HAP-1 (cell line): ENCODE measurements around the gene TARDBP.

Experiments
- DNase-seq, 2 experiments: peaks; one replicate each; pipeline ENCODE4 v3.0.0-alpha.2; 2016 to 2020; ENCODE audit warnings: low spot score in 2 of 2
- H3K27me3 ChIP-seq: fragments of 250-450 bp; sonication (Bioruptor Pico); 2 replicates; pipeline ENCODE4 v1.5.1; 2020; ENCODE audit warnings: low read depth, mild to moderate bottlenecking, moderate library complexity
- H3K36me3 ChIP-seq: fragments of 250-450 bp; sonication (Bioruptor Pico); replicated peaks from 2 replicates; pipeline ENCODE4 v1.5.1; 2020; ENCODE audit warnings: mild to moderate bottlenecking
- H3K4me1 ChIP-seq: fragments of 250-450 bp; sonication (Bioruptor Pico); 2 replicates; pipeline ENCODE4 v1.5.1; 2020; ENCODE audit warnings: mild to moderate bottlenecking
- H3K4me3 ChIP-seq: fragments of 250-450 bp; sonication (Bioruptor Pico); 2 replicates; pipeline ENCODE4 v1.5.1; 2020; ENCODE audit warnings: mild to moderate bottlenecking, moderate library complexity
- H3K9me3 ChIP-seq: fragments of 250-450 bp; sonication (Bioruptor Pico); 2 replicates; pipeline ENCODE4 v1.5.1; 2020; ENCODE audit warnings: mild to moderate bottlenecking, moderate library complexity
- in situ Hi-C: fragments of 300-500 bp; cut with MboI; formaldehyde crosslinking; loops from 3 replicates; pipeline ENCODE4 v1.14.3; 2020; ENCODE audit warnings: low sequenced_read_pairs, inconsistent platforms, mixed read lengths

Gene TARDBP

DNA sequence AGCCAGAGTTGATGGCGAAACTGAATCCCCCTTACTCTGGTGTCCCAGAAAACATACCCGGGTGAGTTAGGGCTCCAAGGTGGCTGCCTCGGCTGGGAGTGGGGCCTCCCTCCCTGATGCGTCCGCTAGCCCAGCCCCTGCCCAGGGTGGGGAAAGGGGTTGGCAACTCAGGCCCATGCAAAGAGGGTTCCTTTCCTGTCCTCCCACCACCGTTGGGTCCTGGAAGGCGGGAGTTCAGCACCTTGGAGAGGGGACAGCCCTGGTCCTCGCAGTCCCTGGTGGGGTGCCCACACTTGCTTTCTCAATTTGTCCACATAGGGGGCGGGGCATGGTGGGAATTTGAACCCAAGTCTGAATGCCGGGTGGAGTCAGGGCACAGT is 41.3 kb downstream of the TARDBP start:
- H3K36me3 ChIP-seq: peaks cover 36% of the 10 kb centered on the region
- DNase-seq: peak in 1 of 2 experiments; percentile 71
- H3K4me1 ChIP-seq: peaks cover 23% of the 10 kb centered on the region
- in situ Hi-C loops: loop anchor here (10.0 kb wide), 1 partner anchor 581 kb away; no protein-coding TSS in a partner anchor
- no peaks in the 10 kb centered on the region for H3K9me3 ChIP-seq
- no peaks in the 10 kb centered on the region for H3K27me3 ChIP-seq
- H3K4me3 ChIP-seq: no peak overlapping the region

DNA sequence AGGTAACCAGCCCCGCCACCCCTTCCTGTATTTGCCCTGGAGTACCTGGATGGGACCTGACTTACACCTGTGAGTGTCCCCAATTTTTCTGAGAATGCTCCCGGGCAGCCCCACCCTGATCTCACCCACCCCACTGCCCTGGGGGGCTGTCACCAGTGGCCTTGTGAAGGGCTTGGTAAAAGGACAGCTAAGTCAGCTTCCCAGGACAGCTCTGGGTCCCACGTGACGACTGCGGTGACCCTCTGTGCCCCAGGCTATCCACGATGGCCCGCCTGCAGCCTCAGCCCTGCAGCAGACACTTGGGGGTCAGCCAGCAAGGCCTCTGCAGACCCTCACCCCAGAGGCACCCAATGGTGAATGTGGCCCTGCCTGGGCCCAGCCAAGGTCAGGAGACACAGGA is 41.7 kb downstream of the TARDBP start:
- Histone ChIP-seq H3K27me3 (no peaks in the 10 kb centered on the region), H3K4me1 (peaks cover 23% of the 10 kb centered on the region), H3K36me3 (peaks cover 36% of the 10 kb centered on the region), H3K4me3 (no peak overlapping the region), H3K9me3 (no peaks in the 10 kb centered on the region)
- no peak for DNase-seq
- in situ Hi-C loops: loop anchor here (10.0 kb wide), 1 partner anchor 581 kb away; no protein-coding TSS in a partner anchor

DNA sequence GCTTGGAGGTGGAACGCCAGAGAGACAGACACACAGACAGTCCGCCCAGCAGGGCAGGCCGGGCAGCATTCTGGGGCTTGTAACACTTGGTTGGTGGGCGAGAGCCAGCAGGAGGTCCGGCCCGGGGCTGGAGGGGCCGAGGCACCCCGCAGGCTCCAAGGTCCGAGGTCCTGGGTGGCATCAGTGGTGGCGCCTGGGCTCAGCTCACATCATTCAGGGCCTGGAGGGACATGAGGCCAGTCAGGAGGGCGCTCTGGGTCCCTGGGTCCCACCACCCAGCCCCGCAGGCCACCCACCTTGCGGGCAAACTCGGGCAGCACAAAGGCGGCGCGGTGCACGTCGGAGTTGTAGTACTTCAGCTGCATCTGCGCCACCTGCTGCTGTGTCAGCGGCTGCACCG is 42.2 kb downstream of the TARDBP start:
- Histone ChIP-seq H3K27me3 (no peaks in the 10 kb centered on the region), H3K36me3 (peaks cover 36% of the 10 kb centered on the region), H3K9me3 (no peaks in the 10 kb centered on the region), H3K4me3 (no peak overlapping the region), H3K4me1 (peaks cover 23% of the 10 kb centered on the region)
- in situ Hi-C loops: loop anchor here (10.0 kb wide), 1 partner anchor 580 kb away; no protein-coding TSS in a partner anchor
- DNase-seq: no peak

DNA sequence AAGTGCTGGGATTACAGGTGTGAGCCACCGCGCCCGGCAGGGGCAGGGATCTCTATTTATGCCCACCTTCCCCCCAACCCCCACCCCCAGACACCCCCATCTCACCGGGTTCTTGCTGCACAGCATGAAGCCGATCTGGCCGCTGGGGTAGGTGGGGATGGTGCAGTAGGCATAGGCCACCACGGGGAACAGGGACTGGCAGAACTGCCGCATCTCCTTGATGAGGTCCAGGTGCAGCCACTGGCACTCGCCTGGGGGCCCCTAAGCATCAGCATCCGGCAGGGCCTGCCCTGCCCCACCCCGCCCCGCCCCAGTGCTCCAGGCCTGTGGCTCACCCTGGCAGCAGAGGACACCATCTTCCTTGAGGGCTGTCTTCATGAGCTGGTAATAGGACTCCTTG is 43.2 kb downstream of the TARDBP start:
- Histone ChIP-seq H3K36me3 (peaks cover 36% of the 10 kb centered on the region), H3K4me1 (peaks cover 23% of the 10 kb centered on the region), H3K27me3 (no peaks in the 10 kb centered on the region), H3K4me3 (no peak overlapping the region), H3K9me3 (no peaks in the 10 kb centered on the region)
- DNase-seq: no peak
- in situ Hi-C loops: loop anchor here (10.0 kb wide), 1 partner anchor 579 kb away; no protein-coding TSS in a partner anchor

DNA sequence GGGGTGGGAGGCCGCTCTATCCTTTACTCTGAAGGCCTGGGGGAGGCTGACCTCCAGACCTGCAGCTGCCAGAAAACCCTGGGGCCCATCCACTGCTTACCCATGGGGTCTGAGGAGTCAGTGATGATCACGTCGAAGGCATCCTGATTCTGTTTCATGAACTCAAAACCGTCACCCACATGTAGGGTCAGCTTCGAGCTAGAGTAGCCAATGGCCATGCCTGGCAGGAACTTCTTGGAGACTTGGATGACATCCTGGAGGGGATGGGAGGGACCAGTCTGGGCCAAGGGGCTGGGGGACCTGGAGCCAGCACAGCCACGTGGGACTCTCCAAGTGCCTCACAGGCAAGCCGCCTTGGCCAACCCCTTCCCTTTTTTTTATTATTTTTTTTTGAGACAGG is 44.0 kb downstream of the TARDBP start:
- in situ Hi-C loops: loop anchor here (10.0 kb wide), 1 partner anchor 578 kb away; no protein-coding TSS in a partner anchor

DNA sequence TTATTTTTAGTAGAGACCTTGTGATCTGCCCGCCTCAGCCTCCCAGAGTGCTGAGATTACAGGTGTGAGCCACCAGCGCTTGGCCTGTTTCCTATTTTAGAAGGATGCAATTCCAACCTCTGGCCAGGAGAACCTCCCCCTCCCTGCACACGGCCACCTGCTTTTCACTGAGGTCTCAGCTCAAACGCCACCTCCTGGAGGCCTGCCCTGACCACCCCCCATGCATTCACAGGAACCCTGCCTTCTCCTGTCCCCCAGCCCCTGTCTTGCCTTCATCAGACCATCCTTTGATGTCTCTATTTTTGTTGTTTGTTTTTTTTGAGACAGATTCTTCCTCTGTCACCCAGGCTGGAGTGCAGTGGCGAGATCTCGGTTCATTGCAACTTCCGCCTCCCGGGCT is 45.0 kb downstream of the TARDBP start:
- no peak overlapping the region for H3K4me3 ChIP-seq
- H3K27me3 ChIP-seq: no peaks in the 10 kb centered on the region
- H3K9me3 ChIP-seq: no peaks in the 10 kb centered on the region
- DNase-seq: no peak
- peaks cover 45% of the 10 kb centered on the region for H3K36me3 ChIP-seq
- in situ Hi-C loops: loop anchor here (10.0 kb wide), 1 partner anchor 577 kb away; no protein-coding TSS in a partner anchor
- H3K4me1 ChIP-seq: peaks cover 16% of the 10 kb centered on the region

More for the DNA sequence above, 44.0 kb downstream of the TARDBP start:
- Histone ChIP-seq H3K36me3 (peaks cover 40% of the 10 kb centered on the region), H3K9me3 (no peaks in the 10 kb centered on the region), H3K4me1 (peaks cover 26% of the 10 kb centered on the region), H3K4me3 (no peak overlapping the region), H3K27me3 (no peaks in the 10 kb centered on the region)
- no peak for DNase-seq

DNA sequence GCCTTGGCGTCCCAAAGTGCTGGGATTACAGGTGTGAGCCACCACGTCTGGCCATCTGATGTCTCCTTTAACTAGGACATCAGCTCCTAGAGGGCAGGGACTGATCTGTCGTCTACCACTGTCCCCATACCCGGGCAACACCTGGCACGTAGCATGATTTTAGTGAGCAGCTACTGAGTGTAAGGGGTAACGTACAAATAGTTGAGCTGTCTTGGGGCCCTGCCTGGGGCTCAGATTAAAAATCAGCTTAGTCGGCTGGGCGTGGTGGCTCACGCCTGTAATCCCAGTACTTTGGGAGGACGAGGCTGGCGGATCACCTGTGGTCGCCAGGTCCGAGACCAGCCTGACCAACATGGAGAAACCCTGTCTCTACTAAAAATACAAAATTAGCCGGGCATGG is 45.6 kb downstream of the TARDBP start:
- Histone ChIP-seq H3K36me3 (peaks cover 45% of the 10 kb centered on the region), H3K4me1 (peaks cover 12% of the 10 kb centered on the region), H3K27me3 (no peaks in the 10 kb centered on the region), H3K4me3 (peak overlapping the region; percentile 83; the same call in 1 of the 2 replicates), H3K9me3 (no peaks in the 10 kb centered on the region)
- in situ Hi-C loops: loop anchor here (10.0 kb wide), 1 partner anchor 577 kb away; no protein-coding TSS in a partner anchor
- DNase-seq: no peak

DNA sequence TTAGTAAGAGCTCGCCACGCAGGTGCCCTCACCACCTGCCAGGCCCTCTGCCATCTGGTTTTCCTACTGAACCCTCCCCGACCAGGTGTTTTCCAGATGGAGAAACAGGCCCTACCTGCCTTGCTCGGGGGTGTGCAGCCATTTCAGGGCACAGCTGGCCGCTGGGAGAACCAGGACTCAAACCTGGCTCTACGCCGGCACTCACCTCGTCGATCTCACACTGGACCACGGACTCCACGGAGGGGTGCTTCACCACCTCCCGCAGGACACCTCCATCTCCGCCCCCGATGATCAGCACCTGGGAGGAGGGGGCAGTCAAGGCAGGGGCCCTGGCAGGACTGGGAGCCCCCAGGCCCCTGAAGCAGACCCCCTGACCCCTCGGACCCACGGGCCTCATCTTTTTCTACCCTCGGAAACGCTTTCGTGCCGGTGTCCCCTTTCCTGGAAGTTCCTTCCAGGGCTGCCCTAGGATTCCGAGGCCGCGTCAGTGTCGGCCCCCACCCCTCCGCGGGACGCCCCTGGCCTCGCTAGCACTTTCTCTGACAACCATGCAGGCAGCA is 46.2 kb downstream of the TARDBP start:
- in situ Hi-C loops: loop anchor here (10.0 kb wide), 1 partner anchor 576 kb away; no protein-coding TSS in a partner anchor
- peaks cover 8% of the 10 kb centered on the region; the same call in 1 of the 2 replicates for H3K4me1 ChIP-seq

DNA sequence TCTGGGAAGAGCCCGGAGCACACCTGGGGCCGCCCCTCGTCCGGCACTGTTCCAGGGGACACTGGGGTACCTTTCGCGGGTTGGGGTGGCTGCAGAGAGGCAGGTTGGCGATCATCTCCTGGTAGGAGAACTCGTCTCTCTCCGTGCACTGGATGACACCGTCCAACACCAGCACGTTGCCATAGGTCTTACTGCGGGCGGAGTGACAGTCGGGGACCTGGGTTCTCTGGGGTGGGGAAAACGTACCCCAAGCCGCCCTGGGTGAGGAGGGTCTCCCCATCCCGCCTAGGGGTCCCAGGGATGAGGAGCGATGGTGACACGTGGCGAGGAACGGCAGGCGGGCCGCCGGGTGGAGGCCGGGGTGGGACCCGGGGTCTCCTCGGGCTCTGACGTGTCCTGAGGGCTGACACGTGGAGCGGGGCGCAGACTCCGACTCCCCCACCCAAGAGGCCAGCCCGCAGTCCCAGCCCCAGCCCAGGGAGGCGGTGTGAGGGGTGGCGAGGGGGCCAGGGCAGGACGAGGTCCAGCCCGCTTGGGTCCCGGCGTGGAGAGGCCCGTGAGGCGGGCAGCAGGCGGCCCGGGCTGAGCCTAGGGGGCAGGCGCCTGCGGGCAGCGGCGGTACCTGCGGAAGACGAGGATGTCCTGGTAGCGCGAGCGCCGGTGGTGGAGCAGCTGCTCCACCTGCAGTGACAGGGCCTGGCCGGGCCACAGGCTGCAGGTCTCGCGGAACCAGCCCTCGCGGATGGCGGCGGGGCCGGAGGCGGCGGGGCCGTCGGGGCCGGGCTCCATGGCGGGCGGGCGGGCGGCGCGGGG is 46.9 kb downstream of the TARDBP start:
- no peaks in the 10 kb centered on the region for H3K27me3 ChIP-seq
- peaks cover 44% of the 10 kb centered on the region for H3K36me3 ChIP-seq
- H3K9me3 ChIP-seq: no peaks in the 10 kb centered on the region
- H3K4me3 ChIP-seq: peak overlapping the region; percentile 83
- peak in 1 of 2 experiments; percentile 38 for DNase-seq
- in situ Hi-C loops: loop anchor here (10.0 kb wide), 1 partner anchor 575 kb away; no protein-coding TSS in a partner anchor
- H3K4me1 ChIP-seq: peaks cover 8% of the 10 kb centered on the region; the same call in 1 of the 2 replicates

More for the DNA sequence above, 46.2 kb downstream of the TARDBP start:
- Histone ChIP-seq H3K9me3 (no peaks in the 10 kb centered on the region), H3K27me3 (no peaks in the 10 kb centered on the region), H3K36me3 (peaks cover 48% of the 10 kb centered on the region), H3K4me3 (peak overlapping the region; percentile 83)
- no peak for DNase-seq

DNA sequence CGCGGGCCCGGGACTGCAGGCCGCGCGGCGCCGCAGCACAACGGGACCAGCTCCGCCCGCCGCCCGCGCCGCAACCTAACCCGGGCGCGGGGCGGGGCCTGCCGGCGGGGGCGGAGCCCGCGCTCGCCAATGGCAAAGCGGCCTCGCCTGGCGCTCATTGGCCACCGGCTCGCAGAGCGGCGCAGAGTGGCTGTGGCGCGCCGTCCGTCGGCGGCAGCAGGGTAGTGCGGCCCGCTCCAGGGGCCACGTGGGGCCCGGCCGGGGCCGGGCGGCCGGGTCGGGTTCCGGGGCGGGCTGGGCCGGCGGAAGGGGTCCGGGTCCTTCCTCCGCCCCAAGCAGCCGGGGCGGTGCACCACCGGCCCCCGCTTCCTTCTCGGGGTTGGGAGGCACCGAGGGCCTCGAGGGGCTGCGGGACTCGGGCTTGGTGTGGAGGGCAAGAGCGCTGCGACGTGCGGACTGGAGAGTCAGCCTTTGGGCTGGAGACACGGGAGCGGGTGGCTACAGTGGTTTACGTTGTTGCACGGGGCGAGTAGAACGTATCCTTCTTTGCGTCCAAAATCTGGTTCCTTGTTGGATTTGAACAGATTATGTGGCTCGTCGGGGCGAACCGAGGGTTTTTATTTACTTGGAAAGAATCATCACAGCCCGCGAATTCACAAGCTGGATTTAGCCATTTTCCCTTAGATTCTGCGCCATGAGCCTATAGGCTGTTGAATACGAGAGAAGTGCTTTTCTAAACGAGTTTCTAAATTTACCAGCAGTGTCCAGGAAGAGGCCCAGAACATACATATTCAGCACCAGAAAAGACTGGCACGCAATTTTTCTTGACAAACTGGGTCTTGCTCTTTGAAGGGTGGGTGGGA is 47.7 kb downstream of the TARDBP start, which contains the start of gene SRM:
SRM (minus strand) TSS at position 51 of the 863 bp plus-strand sequence. CDS start 75 bp downstream, outside the sequence.
- no peaks in the 10 kb centered on the region for H3K27me3 ChIP-seq
- in situ Hi-C loops: loop anchor here (10.0 kb wide), 1 partner anchor 575 kb away; no protein-coding TSS in a partner anchor
- H3K4me1 ChIP-seq: peaks cover 8% of the 10 kb centered on the region; the same call in 1 of the 2 replicates
- peaks cover 48% of the 10 kb centered on the region for H3K36me3 ChIP-seq
- H3K4me3 ChIP-seq: peak within 1 kb of the TSS; percentile 83
- H3K9me3 ChIP-seq: no peaks in the 10 kb centered on the region; the same call in 1 of the 2 replicates
- DNase-seq: peak; percentile 87 to 92

DNA sequence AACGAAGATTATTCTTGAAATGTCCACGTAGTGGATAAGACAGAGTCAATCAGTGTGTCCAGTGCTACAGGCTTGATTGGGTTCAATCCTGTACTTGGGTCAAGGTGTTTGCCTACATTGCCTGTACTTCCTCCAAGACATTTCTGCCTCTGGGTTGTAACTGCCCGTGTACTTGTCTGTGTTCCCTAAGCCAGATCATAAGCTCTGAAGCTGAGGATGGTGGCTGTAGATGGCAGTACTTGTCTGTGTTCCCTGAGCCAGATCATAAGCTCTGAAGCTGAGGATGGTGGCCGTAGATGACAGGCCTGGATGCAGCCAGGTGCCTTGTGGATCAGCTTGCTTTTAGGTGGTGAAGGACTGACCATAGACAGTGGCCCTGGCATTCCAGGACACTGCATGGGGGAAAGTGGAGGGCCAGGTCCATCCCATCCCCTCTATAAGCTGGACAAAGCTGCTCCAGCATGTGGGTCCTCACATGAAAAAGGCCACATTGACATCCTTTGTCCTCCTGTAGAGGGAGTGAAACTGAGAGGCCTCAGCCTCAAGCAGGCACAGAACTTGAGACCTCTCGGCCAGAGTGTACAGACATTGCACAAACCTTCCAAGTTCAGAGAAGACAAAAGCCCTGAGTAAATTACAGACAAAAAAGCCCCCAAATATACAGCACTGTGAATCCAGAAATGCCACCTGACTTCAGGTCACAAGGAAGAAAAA is 49.4 kb downstream of the TARDBP start:
- H3K4me1 ChIP-seq: peaks cover 8% of the 10 kb centered on the region; the same call in 1 of the 2 replicates
- DNase-seq: no peak
- H3K4me3 ChIP-seq: no peak overlapping the region
- H3K9me3 ChIP-seq: no peaks in the 10 kb centered on the region; the same call in 1 of the 2 replicates
- peaks cover 52% of the 10 kb centered on the region for H3K36me3 ChIP-seq
- H3K27me3 ChIP-seq: no peaks in the 10 kb centered on the region
- in situ Hi-C loops: no loop called here

DNA sequence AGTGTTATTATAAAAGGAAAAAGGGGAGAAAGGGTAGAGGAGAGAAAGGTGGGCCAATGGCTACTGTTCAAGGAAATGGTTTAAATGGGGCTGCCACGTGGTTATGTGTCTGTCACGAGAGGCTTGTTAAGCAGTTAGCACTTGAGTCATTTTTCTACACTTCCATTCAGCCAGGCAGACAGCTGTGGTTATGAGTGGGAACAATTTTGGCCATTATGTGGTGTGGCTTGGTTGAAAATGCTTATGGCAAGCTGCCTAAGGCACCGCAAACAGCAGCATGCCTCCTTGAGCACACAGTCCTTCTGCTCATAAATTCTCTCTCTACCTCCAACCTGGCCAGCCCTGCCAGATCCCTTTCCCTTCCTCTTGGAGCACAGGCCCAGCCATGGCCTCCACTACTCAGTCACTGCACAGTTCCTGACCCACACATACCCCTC is 50.5 kb downstream of the TARDBP start:
- H3K4me1 ChIP-seq: peaks cover 7% of the 10 kb centered on the region; the same call in 1 of the 2 replicates
- H3K36me3 ChIP-seq: peaks cover 54% of the 10 kb centered on the region

More for the DNA sequence above, 50.5 kb downstream of the TARDBP start:
- in situ Hi-C loops: no loop called here
- H3K4me3 ChIP-seq: no peak overlapping the region
- H3K27me3 ChIP-seq: no peaks in the 10 kb centered on the region
- H3K9me3 ChIP-seq: no peaks in the 10 kb centered on the region; the same call in 1 of the 2 replicates
- no peak for DNase-seq
